ENCODE measurements around the gene RSF1. TPM values are rescaled to one million over a fixed set of nuclear protein-coding genes. Genes with fewer than 3 reads are reported as not detected.

The RSF1 gene
- total and polyA plus RNA-seq, 2 experiments from 2014 or later = 47.9 to 48.8 TPM

- Histone ChIP-seq H3K9me3 (ENCODE audit: low read depth) (no peaks in the 10 kb centered on the region), H3K36me3 (replicated peaks; ENCODE audit: insufficient read depth, low read depth) (no peaks in the 10 kb centered on the region), H3K4me3 (no peak overlapping the region), H3K27ac (no peak overlapping the region), H4K20me1 (ENCODE audit: insufficient read depth, poor library complexity, severe bottlenecking) (peaks cover 69% of the 10 kb centered on the region), H3K9me2 (replicated peaks; ENCODE audit: insufficient read depth) (no peaks in the 10 kb centered on the region), H3K27me3 (no peaks in the 10 kb centered on the region), H2AFZ (no peak overlapping the region), H3K4me1 (ENCODE audit: insufficient read depth) (no peaks in the 10 kb centered on the region), H3K4me2 (no peak overlapping the region), H3K79me2 (peaks cover 98% of the 10 kb centered on the region)
- TF ChIP-seq, protein P1, sequence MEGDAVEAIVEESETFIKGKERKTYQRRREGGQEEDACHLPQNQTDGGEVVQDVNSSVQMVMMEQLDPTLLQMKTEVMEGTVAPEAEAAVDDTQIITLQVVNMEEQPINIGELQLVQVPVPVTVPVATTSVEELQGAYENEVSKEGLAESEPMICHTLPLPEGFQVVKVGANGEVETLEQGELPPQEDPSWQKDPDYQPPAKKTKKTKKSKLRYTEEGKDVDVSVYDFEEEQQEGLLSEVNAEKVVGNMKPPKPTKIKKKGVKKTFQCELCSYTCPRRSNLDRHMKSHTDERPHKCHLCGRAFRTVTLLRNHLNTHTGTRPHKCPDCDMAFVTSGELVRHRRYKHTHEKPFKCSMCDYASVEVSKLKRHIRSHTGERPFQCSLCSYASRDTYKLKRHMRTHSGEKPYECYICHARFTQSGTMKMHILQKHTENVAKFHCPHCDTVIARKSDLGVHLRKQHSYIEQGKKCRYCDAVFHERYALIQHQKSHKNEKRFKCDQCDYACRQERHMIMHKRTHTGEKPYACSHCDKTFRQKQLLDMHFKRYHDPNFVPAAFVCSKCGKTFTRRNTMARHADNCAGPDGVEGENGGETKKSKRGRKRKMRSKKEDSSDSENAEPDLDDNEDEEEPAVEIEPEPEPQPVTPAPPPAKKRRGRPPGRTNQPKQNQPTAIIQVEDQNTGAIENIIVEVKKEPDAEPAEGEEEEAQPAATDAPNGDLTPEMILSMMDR (IDR thresholded peaks at IDR 0.05; ENCODE audit: poor library complexity) = no peak
- TF ChIP-seq EZH2phosphoT487 (IDR thresholded peaks at IDR 0.05; ENCODE audit: low read depth, severe bottlenecking, unreplicated experiment) (no peak), EZH2 (IDR thresholded peaks at IDR 0.05; ENCODE audit: borderline replicate concordance) (no peak)
- DNase-seq (ENCODE audit: low spot score) = no peak
These were observed 49.9 kb downstream of the RSF1 start for GRCh38 chr11:77770629-77771028.

DNA sequence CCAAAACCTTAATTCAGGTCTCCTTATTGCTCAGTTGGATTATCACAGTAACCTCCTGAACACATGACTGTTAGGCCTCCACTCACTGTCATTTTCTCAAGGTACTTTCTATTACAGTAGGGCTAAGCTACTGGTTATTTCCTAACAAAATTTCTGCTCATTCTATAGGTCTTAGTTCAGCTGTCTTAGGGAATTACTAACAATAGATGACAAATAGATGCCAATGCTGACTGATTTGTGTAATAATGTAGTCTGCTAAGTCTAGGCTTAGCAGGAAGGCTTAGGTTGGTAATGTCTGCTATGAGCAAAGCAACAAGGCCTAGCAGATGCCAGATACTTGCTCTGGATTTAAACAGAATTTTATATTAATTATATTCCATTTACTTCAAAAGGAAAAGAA is 58.1 kb downstream of the RSF1 start:
- Histone ChIP-seq H3K36me3 (replicated peaks; ENCODE audit: insufficient read depth, low read depth) (no peaks in the 10 kb centered on the region), H4K20me1 (ENCODE audit: insufficient read depth, poor library complexity, severe bottlenecking) (peaks cover 19% of the 10 kb centered on the region), H3K79me2 (peaks cover 54% of the 10 kb centered on the region), H3K9me3 (ENCODE audit: low read depth) (no peaks in the 10 kb centered on the region), H2AFZ (no peak overlapping the region), H3K9me2 (replicated peaks; ENCODE audit: insufficient read depth) (no peaks in the 10 kb centered on the region), H3K4me1 (ENCODE audit: insufficient read depth) (no peaks in the 10 kb centered on the region), H3K4me3 (no peak overlapping the region), H3K4me2 (no peak overlapping the region), H3K27me3 (no peaks in the 10 kb centered on the region), H3K27ac (no peak overlapping the region)
- TF ChIP-seq, protein P1 (IDR thresholded peaks at IDR 0.05; ENCODE audit: poor library complexity) = no peak
- TF ChIP-seq EZH2 (IDR thresholded peaks at IDR 0.05; ENCODE audit: borderline replicate concordance) (no peak), EZH2phosphoT487 (IDR thresholded peaks at IDR 0.05; ENCODE audit: low read depth, severe bottlenecking, unreplicated experiment) (no peak)
- no peak for DNase-seq (ENCODE audit: low spot score)

- no peak overlapping the region for H2AFZ ChIP-seq
- H3K4me1 ChIP-seq (ENCODE audit: insufficient read depth) = no peaks in the 10 kb centered on the region
- no peak overlapping the region for H3K4me2 ChIP-seq
- no peaks in the 10 kb centered on the region for H3K9me3 ChIP-seq (ENCODE audit: low read depth)
- no peak for DNase-seq (ENCODE audit: low spot score)
- H4K20me1 ChIP-seq (ENCODE audit: insufficient read depth, poor library complexity, severe bottlenecking) = peaks cover 14% of the 10 kb centered on the region
- H3K36me3 ChIP-seq (replicated peaks; ENCODE audit: insufficient read depth, low read depth) = no peaks in the 10 kb centered on the region
- no peak overlapping the region for H3K27ac ChIP-seq
- WGBS (ENCODE audit: low lambda C conversion rate, missing lambda C conversion rate) = 99% methylated on average over 3 of the region's 3 CpGs
- H3K79me2 ChIP-seq = peaks cover 47% of the 10 kb centered on the region
- no peaks in the 10 kb centered on the region for H3K27me3 ChIP-seq
- no peak overlapping the region for H3K4me3 ChIP-seq
- TF ChIP-seq EZH2 (IDR thresholded peaks at IDR 0.05; ENCODE audit: borderline replicate concordance) = no peak
- no peak for TF ChIP-seq EZH2phosphoT487 (IDR thresholded peaks at IDR 0.05; ENCODE audit: low read depth, severe bottlenecking, unreplicated experiment)
- TF ChIP-seq, protein P1 (IDR thresholded peaks at IDR 0.05; ENCODE audit: poor library complexity) = no peak
- no peaks in the 10 kb centered on the region for H3K9me2 ChIP-seq (replicated peaks; ENCODE audit: insufficient read depth)
These were observed 59.0 kb downstream of the RSF1 start for GRCh38 chr11:77761491-77761890.

DNA sequence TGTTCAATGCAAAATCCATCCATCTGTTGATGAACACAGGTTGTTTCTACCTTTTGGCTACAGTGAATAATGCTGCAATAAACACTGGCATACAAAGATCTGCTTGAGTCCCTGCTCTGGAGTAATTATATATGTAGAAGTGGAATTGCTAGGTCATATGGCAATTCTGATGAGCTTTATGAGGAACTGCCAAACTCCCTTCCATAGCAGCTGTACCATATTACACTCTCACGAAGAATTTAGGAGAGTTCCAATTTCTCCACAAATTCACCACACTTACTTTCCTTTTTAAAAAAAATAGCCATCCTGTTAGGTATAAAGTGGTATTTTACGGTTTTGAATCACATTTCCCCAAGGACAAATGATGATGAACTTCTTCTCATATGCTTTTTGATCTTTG is 62.2 kb downstream of the RSF1 start:
- no peak for DNase-seq (ENCODE audit: low spot score)
- Histone ChIP-seq H3K4me2 (no peak overlapping the region), H3K79me2 (peaks cover 27% of the 10 kb centered on the region), H4K20me1 (ENCODE audit: insufficient read depth, poor library complexity, severe bottlenecking) (peaks cover 7% of the 10 kb centered on the region), H3K9me3 (ENCODE audit: low read depth) (no peaks in the 10 kb centered on the region), H3K36me3 (replicated peaks; ENCODE audit: insufficient read depth, low read depth) (no peaks in the 10 kb centered on the region), H3K4me3 (no peak overlapping the region), H3K27ac (no peak overlapping the region), H3K27me3 (no peaks in the 10 kb centered on the region), H2AFZ (no peak overlapping the region), H3K4me1 (ENCODE audit: insufficient read depth) (no peaks in the 10 kb centered on the region), H3K9me2 (replicated peaks; ENCODE audit: insufficient read depth) (no peaks in the 10 kb centered on the region)
- TF ChIP-seq, protein P1 (IDR thresholded peaks at IDR 0.05; ENCODE audit: poor library complexity) = no peak
- no peak for TF ChIP-seq EZH2 (IDR thresholded peaks at IDR 0.05; ENCODE audit: borderline replicate concordance)
- no peak for TF ChIP-seq EZH2phosphoT487 (IDR thresholded peaks at IDR 0.05; ENCODE audit: low read depth, severe bottlenecking, unreplicated experiment)
- WGBS (ENCODE audit: low lambda C conversion rate, missing lambda C conversion rate) = 86% methylated on average over 2 of the region's 2 CpGs
